ENCODE results near the gene CDC37.

Gene CDC37

GRCh38 chr19:10364644-10365043 lies 38.7 kb downstream of the CDC37 start:
- Histone ChIP-seq H3K36me3 (peaks cover 100% of the 10 kb centered on the region), H3K9me3 (no peaks in the 10 kb centered on the region)

GRCh38 chr19:10363789-10364281 lies 39.5 kb downstream of the CDC37 start:
- H4K20me1 ChIP-seq: peaks cover 28% of the 10 kb centered on the region; the same call in 1 of the 2 replicates
- no peak overlapping the region for H3K4me2 ChIP-seq
- H3K4me1 ChIP-seq: 0 out of 2 replicates have a peak, but pooled peaks cover 7% of the 10 kb centered on the region
- H3K27ac ChIP-seq: no peak overlapping the region
- H3K9me3 ChIP-seq: no peaks in the 10 kb centered on the region
- H3K36me3 ChIP-seq: peaks cover 100% of the 10 kb centered on the region
- H3K4me3 ChIP-seq: no peak overlapping the region
- no peak overlapping the region for H3K9ac ChIP-seq
- no peak for TF ChIP-seq Cebpa-rat (IDR thresholded peaks at IDR 0.05)
- no peaks in the 10 kb centered on the region for H3K27me3 ChIP-seq

More at GRCh38 chr19:10364644-10365043, 38.7 kb downstream of the CDC37 start:
- H3K9ac ChIP-seq: no peak overlapping the region
- H3K27me3 ChIP-seq: no peaks in the 10 kb centered on the region
- no peak overlapping the region for H3K27ac ChIP-seq
- H3K4me3 ChIP-seq: no peak overlapping the region
- H3K4me1 ChIP-seq: 0 out of 2 replicates have a peak, but pooled peaks cover 7% of the 10 kb centered on the region
- no peak for TF ChIP-seq Cebpa-rat (IDR thresholded peaks at IDR 0.05)
- H3K4me2 ChIP-seq: no peak overlapping the region
- peaks cover 28% of the 10 kb centered on the region; the same call in 1 of the 2 replicates for H4K20me1 ChIP-seq

- Histone ChIP-seq H3K4me2 (no peak overlapping the region), H3K4me3 (no peak overlapping the region), H3K27me3 (no peaks in the 10 kb centered on the region), H3K4me1 (no peaks in the 10 kb centered on the region), H3K27ac (no peak overlapping the region), H3K36me3 (peaks cover 100% of the 10 kb centered on the region), H3K9me3 (no peaks in the 10 kb centered on the region), H3K9ac (no peak overlapping the region), H4K20me1 (0 out of 2 replicates have a peak, but pooled peaks cover 22% of the 10 kb centered on the region)
- TF ChIP-seq Cebpa-rat (IDR thresholded peaks at IDR 0.05): no peak
Observed at GRCh38 chr19:10362259-10362658, 41.1 kb downstream of the CDC37 start.

- Histone ChIP-seq H3K4me3 (no peak overlapping the region), H3K27ac (no peak overlapping the region), H3K4me1 (no peaks in the 10 kb centered on the region), H3K9me3 (no peaks in the 10 kb centered on the region), H3K9ac (no peak overlapping the region), H3K27me3 (no peaks in the 10 kb centered on the region), H4K20me1 (0 out of 2 replicates have a peak, but pooled peaks cover 22% of the 10 kb centered on the region), H3K36me3 (peaks cover 100% of the 10 kb centered on the region), H3K4me2 (no peak overlapping the region)
- no peak for TF ChIP-seq Cebpa-rat (IDR thresholded peaks at IDR 0.05)
Observed at GRCh38 chr19:10361569-10362011, 41.8 kb downstream of the CDC37 start.

DNA sequence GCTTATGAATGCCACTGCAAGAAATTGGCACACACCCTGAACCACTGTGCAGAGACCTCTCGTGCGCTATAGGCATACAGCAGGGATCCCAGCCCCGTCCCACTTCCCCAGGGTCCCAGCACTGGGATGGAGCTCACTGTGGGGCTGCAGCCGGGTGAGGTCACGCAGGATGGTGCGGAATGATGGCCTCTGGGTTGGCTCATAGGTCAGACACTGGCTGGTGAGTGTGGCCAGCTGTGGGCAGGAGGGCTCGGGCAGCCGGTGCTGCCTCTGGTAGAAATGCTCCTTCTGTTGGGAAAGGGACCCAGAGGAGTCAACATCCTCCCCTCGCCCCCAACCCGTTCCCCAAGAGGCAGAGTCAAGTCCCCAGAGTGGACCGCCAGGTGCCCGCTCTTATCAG lies 46.9 kb downstream of the CDC37 start:
- H3K4me2 ChIP-seq: no peak overlapping the region
- TF ChIP-seq Cebpa-rat (IDR thresholded peaks at IDR 0.05): no peak

GRCh38 chr19:10353793-10354391 lies 49.5 kb downstream of the CDC37 start:
- Histone ChIP-seq H4K20me1 (no peaks in the 10 kb centered on the region), H3K4me1 (no peaks in the 10 kb centered on the region), H3K9me3 (no peaks in the 10 kb centered on the region), H3K27ac (no peak overlapping the region), H3K27me3 (no peaks in the 10 kb centered on the region), H3K9ac (no peak overlapping the region), H3K4me3 (no peak overlapping the region), H3K36me3 (peaks cover 97% of the 10 kb centered on the region), H3K4me2 (no peak overlapping the region)
- no peak for TF ChIP-seq Cebpa-rat (IDR thresholded peaks at IDR 0.05)

More for the DNA sequence above, 46.9 kb downstream of the CDC37 start:
- Histone ChIP-seq H3K36me3 (peaks cover 97% of the 10 kb centered on the region), H3K4me3 (no peak overlapping the region), H3K27me3 (no peaks in the 10 kb centered on the region), H3K9ac (0 out of 2 replicates have a peak overlapping the region, but pooled peaks have one; percentile 8), H3K27ac (no peak overlapping the region), H3K4me1 (no peaks in the 10 kb centered on the region), H4K20me1 (no peaks in the 10 kb centered on the region), H3K9me3 (no peaks in the 10 kb centered on the region)

- H3K9me3 ChIP-seq: no peaks in the 10 kb centered on the region
- no peaks in the 10 kb centered on the region for H3K4me1 ChIP-seq
- no peak overlapping the region for H3K4me2 ChIP-seq
- H3K4me3 ChIP-seq: no peak overlapping the region
- H4K20me1 ChIP-seq: no peaks in the 10 kb centered on the region
- H3K9ac ChIP-seq: no peak overlapping the region
- no peak for TF ChIP-seq Cebpa-rat (IDR thresholded peaks at IDR 0.05)
- no peaks in the 10 kb centered on the region for H3K27me3 ChIP-seq
- peaks cover 91% of the 10 kb centered on the region for H3K36me3 ChIP-seq
- H3K27ac ChIP-seq: no peak overlapping the region
Observed at GRCh38 chr19:10352764-10353671, 50.3 kb downstream of the CDC37 start.

DNA sequence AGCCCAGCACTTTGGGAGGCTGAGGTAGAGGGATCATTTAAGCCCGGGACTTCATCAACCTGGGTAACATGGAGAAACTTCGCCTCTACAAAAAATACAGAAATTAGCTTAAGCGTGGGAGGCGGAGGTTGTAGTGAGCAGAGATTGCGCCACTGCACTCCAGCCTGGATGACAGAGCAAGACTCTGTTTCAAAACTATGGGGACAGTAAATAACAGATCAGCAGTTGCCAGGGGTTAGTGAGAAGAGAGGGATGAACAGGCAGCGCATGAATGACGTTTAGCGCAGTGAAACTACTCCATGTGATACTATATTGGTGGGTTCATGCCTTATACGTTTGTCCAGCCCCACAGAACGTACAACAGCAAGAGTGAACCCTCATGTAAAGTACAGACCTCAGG lies 56.8 kb downstream of the CDC37 start:
- no peak overlapping the region for H3K27ac ChIP-seq
- H3K4me1 ChIP-seq: no peaks in the 10 kb centered on the region
- no peaks in the 10 kb centered on the region for H3K9me3 ChIP-seq
- H3K9ac ChIP-seq: no peak overlapping the region
- no peaks in the 10 kb centered on the region for H3K27me3 ChIP-seq
- peaks cover 30% of the 10 kb centered on the region for H3K36me3 ChIP-seq
- H4K20me1 ChIP-seq: no peaks in the 10 kb centered on the region
- no peak for TF ChIP-seq Cebpa-rat (IDR thresholded peaks at IDR 0.05)
- no peak overlapping the region for H3K4me3 ChIP-seq
- no peak overlapping the region for H3K4me2 ChIP-seq

DNA sequence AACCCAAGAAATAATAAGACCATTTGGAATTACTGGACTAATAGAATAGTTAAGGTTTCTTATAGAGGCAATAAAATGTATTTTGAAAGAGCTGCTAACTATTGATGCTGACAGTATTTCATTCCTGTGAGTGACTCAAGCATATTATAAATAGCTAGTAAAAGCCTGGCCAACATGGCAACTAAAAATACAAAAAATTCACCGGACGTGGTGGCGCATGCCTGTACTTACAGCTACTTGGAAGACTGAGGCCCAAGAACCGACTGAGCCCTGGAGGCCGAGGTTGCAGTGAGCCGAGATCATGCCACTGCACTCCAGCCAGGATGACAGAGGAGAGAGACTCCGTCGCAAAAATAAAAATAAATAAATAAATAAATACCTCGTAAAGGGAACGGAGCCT lies 58.6 kb downstream of the CDC37 start:
- Histone ChIP-seq H3K36me3 (peaks cover 12% of the 10 kb centered on the region), H3K4me2 (no peak overlapping the region), H4K20me1 (no peaks in the 10 kb centered on the region), H3K9me3 (no peaks in the 10 kb centered on the region), H3K27me3 (no peaks in the 10 kb centered on the region), H3K27ac (no peak overlapping the region), H3K9ac (no peak overlapping the region), H3K4me1 (peaks cover 13% of the 10 kb centered on the region), H3K4me3 (no peak overlapping the region)
- no peak for TF ChIP-seq Cebpa-rat (IDR thresholded peaks at IDR 0.05)

GRCh38 chr19:10343495-10343894 lies 59.8 kb downstream of the CDC37 start:
- Histone ChIP-seq H3K27me3 (no peaks in the 10 kb centered on the region), H4K20me1 (no peaks in the 10 kb centered on the region), H3K4me3 (no peak overlapping the region), H3K9ac (no peak overlapping the region), H3K4me1 (peaks cover 25% of the 10 kb centered on the region), H3K9me3 (no peaks in the 10 kb centered on the region), H3K27ac (no peak overlapping the region), H3K4me2 (no peak overlapping the region), H3K36me3 (no peaks in the 10 kb centered on the region)
- no peak for TF ChIP-seq Cebpa-rat (IDR thresholded peaks at IDR 0.05)
